Activated CD4-positive, alpha-beta T cell treated with anti-CD3 and anti-CD28 coated beads for 1 hour (primary cell): ENCODE results near the gene ACTRT2.

Source experiments
- DNase-seq: peaks from one replicate; pipeline ENCODE4 v3.0.0-alpha.2; 2020

ACTRT2 gene

DNA sequence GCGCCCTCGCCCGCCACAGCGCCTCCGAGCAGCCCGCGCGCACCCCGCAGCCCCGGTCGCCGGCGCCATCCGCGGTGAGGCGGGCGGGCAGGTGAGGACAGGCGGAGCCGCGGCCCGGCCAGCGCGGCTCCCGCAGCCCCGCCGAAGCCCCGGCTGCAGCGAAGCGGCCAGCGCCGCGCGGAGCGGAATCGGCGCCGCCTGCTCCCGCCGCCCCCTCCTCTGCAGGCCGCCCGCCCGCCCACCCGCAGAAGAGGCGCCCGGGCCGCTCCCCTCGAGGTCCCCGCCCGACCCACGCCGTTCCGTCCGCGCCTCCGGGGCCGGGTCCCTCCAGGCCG, 49.0 kb downstream of the ACTRT2 start:
- no peak for DNase-seq

DNA sequence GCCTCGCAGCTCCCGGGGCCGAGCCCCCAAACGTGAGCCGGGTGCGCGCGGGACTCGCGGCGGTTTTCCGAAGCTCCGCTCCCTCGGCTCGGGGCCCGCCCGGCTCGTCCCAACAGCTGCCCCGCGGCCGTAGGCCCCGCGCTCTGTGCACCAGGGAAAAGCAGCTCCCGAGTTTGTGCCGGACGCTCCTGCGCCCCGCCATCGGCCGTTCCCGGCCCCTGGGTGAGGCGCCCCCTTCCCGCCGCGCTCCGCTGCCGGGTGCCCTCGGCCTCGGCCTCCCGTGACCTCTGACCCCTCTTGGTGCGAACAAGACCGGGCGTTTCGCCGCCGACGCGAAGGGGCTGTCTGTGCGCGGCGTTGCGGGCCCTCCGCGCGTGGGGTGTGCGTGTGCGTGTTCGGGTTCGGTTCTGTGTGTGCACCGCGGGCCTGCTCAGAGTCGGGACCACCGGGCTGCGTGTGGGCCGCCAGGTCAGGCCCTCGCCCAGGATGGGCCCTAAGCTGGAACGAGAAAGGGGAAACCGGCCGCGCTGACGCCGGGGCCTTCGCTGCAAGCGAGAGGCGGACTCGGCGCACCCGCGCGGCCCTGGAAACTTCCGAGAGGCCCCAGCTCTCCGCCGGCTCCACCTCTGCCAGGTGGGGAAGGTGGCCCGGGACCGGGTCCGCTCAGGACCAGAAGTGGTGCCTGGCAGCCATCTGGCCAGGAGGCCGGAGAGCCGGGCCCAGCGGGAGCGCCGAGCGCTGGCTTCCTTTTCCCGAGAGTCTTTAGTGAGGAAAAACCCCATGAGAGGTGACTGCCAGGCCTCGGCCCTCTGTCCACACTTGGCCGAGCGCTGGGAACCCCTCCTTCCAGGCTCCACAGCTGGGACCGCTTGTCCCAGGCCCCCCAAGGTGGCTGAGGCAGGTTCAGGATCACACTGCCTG, 49.6 kb downstream of the ACTRT2 start:
- DNase-seq: no peak

DNA sequence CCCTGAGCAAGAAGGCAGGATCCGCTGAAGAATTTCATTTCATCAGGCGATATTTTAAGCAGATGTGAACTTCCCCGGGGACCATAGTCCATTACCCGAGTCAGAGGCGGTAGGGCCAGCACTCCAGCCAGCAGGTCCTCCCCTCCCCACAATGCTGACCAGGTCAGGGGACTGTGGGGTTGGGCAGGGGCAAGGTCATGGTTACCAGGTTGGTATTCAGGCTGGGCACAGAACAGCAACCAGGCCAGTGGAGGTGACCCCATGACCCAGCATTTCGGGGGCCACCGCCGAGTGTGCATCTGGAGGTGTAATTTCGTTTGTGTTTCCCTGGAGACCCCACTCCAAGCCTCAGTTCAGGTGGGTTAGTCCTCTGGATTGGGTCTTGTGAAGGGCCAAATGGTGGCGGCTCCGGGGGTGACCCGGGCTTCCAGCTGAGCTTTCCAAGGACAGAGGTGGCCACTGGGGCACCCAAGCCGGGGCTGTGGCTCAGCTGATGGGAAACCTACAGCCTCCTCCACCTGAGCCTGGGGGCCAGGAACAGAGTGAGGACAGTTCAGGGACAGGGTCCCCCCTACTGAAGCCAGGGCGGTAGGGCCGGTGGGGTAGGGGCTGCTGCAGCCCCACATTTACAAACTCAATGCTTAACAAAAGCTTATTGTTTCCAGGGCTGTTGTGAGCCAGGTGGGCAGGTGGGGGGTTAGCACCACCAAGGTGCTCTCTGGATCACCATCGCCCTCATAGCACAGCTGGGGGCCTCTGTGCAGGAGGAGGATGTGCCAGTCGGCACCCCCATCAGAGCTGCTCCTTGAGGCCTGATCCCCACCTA, 50.5 kb downstream of the ACTRT2 start:
- no peak for DNase-seq
